Liver (tissue), 3 donors: ENCODE measurements around the gene XG.

ENCODE experiments used
- FOXA1 ChIP-seq: IDR thresholded peaks from 2 replicates; pipeline ENCODE4 v1.6.1; 2016; ENCODE audit warnings: antibody characterized with exemption
- HNF4G ChIP-seq: IDR thresholded peaks from 2 replicates; pipeline ENCODE4 v1.6.1; 2016; ENCODE audit warnings: antibody characterized with exemption
- TF ChIP-seq, protein P1 (sequence below): fragments of 150-350 bp; IDR thresholded peaks from 2 replicates; pipeline ENCODE4 v1.5.1; 2017; ENCODE audit warnings: improper control_type of control experiment, low read depth, low read length; ENCODE audit not compliant: missing input control
- TF ChIP-seq, protein P2 (sequence below): IDR thresholded peaks from 2 replicates; pipeline ENCODE4 v1.6.1; 2016; ENCODE audit warnings: antibody characterized with exemption
- TF ChIP-seq, protein P3 (sequence below): IDR thresholded peaks from 2 replicates; pipeline ENCODE4 v1.6.1; 2016; ENCODE audit warnings: antibody characterized with exemption, mild to moderate bottlenecking
- TF ChIP-seq, protein P4 (sequence below): IDR thresholded peaks from 2 replicates; pipeline ENCODE4 v1.6.1; 2016; ENCODE audit warnings: antibody characterized with exemption
- donor health status: healthy.
- donor health status: healthy.

DNA sequence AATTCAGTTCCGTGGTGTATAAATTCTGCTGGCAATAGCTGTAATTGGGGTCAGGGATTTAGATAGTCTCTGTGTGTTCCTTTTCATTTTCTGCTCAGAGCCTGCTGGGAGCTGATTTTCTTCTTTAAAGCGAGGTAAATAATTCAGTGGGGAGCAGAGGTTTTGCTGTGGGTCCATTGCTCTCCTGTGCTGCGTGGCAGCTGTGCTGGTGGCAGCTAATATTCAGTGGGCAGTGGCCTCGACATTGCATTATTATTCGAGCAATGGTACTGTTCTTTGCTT lies 13.7 kb downstream of the XG start:
- TF ChIP-seq, protein P1, sequence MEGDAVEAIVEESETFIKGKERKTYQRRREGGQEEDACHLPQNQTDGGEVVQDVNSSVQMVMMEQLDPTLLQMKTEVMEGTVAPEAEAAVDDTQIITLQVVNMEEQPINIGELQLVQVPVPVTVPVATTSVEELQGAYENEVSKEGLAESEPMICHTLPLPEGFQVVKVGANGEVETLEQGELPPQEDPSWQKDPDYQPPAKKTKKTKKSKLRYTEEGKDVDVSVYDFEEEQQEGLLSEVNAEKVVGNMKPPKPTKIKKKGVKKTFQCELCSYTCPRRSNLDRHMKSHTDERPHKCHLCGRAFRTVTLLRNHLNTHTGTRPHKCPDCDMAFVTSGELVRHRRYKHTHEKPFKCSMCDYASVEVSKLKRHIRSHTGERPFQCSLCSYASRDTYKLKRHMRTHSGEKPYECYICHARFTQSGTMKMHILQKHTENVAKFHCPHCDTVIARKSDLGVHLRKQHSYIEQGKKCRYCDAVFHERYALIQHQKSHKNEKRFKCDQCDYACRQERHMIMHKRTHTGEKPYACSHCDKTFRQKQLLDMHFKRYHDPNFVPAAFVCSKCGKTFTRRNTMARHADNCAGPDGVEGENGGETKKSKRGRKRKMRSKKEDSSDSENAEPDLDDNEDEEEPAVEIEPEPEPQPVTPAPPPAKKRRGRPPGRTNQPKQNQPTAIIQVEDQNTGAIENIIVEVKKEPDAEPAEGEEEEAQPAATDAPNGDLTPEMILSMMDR: no peak
- TF ChIP-seq, protein P2, sequence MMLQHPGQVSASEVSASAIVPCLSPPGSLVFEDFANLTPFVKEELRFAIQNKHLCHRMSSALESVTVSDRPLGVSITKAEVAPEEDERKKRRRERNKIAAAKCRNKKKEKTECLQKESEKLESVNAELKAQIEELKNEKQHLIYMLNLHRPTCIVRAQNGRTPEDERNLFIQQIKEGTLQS: no peak
- TF ChIP-seq HNF4G (no peak), FOXA1 (no peak)
- TF ChIP-seq, protein P3, sequence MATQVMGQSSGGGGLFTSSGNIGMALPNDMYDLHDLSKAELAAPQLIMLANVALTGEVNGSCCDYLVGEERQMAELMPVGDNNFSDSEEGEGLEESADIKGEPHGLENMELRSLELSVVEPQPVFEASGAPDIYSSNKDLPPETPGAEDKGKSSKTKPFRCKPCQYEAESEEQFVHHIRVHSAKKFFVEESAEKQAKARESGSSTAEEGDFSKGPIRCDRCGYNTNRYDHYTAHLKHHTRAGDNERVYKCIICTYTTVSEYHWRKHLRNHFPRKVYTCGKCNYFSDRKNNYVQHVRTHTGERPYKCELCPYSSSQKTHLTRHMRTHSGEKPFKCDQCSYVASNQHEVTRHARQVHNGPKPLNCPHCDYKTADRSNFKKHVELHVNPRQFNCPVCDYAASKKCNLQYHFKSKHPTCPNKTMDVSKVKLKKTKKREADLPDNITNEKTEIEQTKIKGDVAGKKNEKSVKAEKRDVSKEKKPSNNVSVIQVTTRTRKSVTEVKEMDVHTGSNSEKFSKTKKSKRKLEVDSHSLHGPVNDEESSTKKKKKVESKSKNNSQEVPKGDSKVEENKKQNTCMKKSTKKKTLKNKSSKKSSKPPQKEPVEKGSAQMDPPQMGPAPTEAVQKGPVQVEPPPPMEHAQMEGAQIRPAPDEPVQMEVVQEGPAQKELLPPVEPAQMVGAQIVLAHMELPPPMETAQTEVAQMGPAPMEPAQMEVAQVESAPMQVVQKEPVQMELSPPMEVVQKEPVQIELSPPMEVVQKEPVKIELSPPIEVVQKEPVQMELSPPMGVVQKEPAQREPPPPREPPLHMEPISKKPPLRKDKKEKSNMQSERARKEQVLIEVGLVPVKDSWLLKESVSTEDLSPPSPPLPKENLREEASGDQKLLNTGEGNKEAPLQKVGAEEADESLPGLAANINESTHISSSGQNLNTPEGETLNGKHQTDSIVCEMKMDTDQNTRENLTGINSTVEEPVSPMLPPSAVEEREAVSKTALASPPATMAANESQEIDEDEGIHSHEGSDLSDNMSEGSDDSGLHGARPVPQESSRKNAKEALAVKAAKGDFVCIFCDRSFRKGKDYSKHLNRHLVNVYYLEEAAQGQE: no peak
- TF ChIP-seq, protein P4, sequence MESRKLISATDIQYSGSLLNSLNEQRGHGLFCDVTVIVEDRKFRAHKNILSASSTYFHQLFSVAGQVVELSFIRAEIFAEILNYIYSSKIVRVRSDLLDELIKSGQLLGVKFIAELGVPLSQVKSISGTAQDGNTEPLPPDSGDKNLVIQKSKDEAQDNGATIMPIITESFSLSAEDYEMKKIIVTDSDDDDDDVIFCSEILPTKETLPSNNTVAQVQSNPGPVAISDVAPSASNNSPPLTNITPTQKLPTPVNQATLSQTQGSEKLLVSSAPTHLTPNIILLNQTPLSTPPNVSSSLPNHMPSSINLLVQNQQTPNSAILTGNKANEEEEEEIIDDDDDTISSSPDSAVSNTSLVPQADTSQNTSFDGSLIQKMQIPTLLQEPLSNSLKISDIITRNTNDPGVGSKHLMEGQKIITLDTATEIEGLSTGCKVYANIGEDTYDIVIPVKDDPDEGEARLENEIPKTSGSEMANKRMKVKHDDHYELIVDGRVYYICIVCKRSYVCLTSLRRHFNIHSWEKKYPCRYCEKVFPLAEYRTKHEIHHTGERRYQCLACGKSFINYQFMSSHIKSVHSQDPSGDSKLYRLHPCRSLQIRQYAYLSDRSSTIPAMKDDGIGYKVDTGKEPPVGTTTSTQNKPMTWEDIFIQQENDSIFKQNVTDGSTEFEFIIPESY: no peak
